Osteocyte (in vitro differentiated cells): ENCODE measurements around the gene ZW10. TPM values are rescaled to one million over a fixed set of nuclear protein-coding genes. Genes with fewer than 3 reads are reported as not detected.

Experiments
- DNase-seq: peaks from one replicate; pipeline ENCODE4 v3.0.0; 2021; ENCODE audit warnings: mixed read lengths; ENCODE audit not compliant: unreplicated experiment; ENCODE audit errors: extremely low spot score
- H3K27ac Mint-ChIP-seq: one replicate; pipeline ENCODE4 v1.8.0; 2021; ENCODE audit warnings: mild to moderate bottlenecking, mixed read lengths; ENCODE audit not compliant: unreplicated experiment
- H3K27me3 Mint-ChIP-seq: one replicate; pipeline ENCODE4 v1.8.0; 2021; ENCODE audit warnings: mixed read lengths; ENCODE audit not compliant: unreplicated experiment
- H3K36me3 Mint-ChIP-seq: one replicate; pipeline ENCODE4 v1.8.0; 2021; ENCODE audit warnings: mixed read lengths; ENCODE audit not compliant: unreplicated experiment
- H3K4me1 Mint-ChIP-seq: one replicate; pipeline ENCODE4 v1.8.0; 2021; ENCODE audit warnings: mixed read lengths; ENCODE audit not compliant: unreplicated experiment
- H3K4me3 Mint-ChIP-seq: one replicate; pipeline ENCODE4 v1.8.0; 2021; ENCODE audit warnings: mild to moderate bottlenecking, moderate library complexity, mixed read lengths; ENCODE audit not compliant: unreplicated experiment
- H3K9me3 Mint-ChIP-seq: one replicate; pipeline ENCODE4 v1.8.0; 2021; ENCODE audit warnings: mixed read lengths; ENCODE audit not compliant: unreplicated experiment
- CTCF ChIP-seq: fragments of 200-600 bp; sonication (generic); IDR thresholded peaks from 2 replicates; pipeline ENCODE4 v1.5.0; 2021; ENCODE audit warnings: antibody characterized with exemption, mild to moderate bottlenecking, moderate library complexity
- total RNA-seq: library from RNA; stranded (reverse); gene quantifications from 2 replicates; pipeline ENCODE4 v1.2.1, GENCODE V29; 2021

ZW10 gene
- total RNA-seq, 1 donor from 2014 or later = 14.7 TPM

DNA sequence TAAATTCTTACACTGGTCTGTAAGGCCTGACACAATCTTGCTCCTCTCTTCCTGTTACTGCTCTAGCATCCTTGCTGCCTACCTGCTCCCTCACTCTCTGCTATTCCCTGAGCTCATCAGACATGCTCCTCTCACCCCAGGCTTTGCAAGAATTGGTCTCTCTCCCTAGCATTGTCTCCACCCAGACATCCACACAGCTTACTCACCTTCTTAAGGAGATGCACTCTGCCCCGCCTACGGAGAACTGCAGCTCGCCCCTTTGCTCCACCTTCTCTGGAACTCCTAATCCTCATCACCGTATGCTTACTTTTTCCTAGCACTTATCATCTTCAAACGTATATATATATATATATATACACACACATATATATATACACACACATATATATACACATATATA, 44.0 kb downstream of the ZW10 start:
- H3K4me3 Mint-ChIP-seq = no peak overlapping the region
- no peak overlapping the region for H3K27ac Mint-ChIP-seq
- no peaks in the 10 kb centered on the region for H3K9me3 Mint-ChIP-seq
- DNase-seq = no peak
- no peak for TF ChIP-seq CTCF
- peaks cover 11% of the 10 kb centered on the region for H3K36me3 Mint-ChIP-seq
- peaks cover 18% of the 10 kb centered on the region for H3K4me1 Mint-ChIP-seq
- H3K27me3 Mint-ChIP-seq = no peaks in the 10 kb centered on the region

DNA sequence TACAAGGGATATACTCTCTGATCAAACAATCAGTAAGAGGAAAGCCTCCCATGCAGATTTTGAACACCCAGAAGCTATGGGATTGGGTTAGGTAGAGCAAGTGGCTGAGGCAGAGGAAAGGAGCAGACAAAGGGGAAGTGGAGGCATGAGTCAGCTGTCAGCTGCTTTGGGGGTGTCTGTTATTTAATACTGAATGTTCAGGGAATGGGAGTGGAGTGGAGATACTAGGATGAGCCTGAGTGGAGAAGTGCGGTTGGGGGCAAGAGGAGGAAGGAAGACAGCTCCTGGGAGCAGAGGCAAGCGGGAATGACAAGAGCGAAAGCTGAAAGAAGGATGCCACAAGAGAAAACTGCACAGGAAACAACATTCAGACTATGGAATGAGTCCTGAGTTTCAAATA, 44.7 kb downstream of the ZW10 start:
- no peak for DNase-seq
- no peak overlapping the region for H3K4me3 Mint-ChIP-seq
- TF ChIP-seq CTCF = no peak
- H3K36me3 Mint-ChIP-seq = peaks cover 6% of the 10 kb centered on the region
- H3K27ac Mint-ChIP-seq = peak overlapping the region; percentile 16
- no peaks in the 10 kb centered on the region for H3K27me3 Mint-ChIP-seq
- H3K9me3 Mint-ChIP-seq = no peaks in the 10 kb centered on the region
- H3K4me1 Mint-ChIP-seq = peaks cover 18% of the 10 kb centered on the region

- no peaks in the 10 kb centered on the region for H3K27me3 Mint-ChIP-seq
- no peaks in the 10 kb centered on the region for H3K9me3 Mint-ChIP-seq
- H3K36me3 Mint-ChIP-seq = no peaks in the 10 kb centered on the region
- H3K27ac Mint-ChIP-seq = no peak overlapping the region
- peaks cover 15% of the 10 kb centered on the region for H3K4me1 Mint-ChIP-seq
- DNase-seq = no peak
- H3K4me3 Mint-ChIP-seq = no peak overlapping the region
- TF ChIP-seq CTCF = no peak
Measured at GRCh38 chr11:113725913-113726312, 47.6 kb downstream of the ZW10 start.

GRCh38 chr11:113725407-113725806, 48.1 kb downstream of the ZW10 start:
- no peaks in the 10 kb centered on the region for H3K27me3 Mint-ChIP-seq
- no peak for TF ChIP-seq CTCF
- H3K36me3 Mint-ChIP-seq = peaks cover 4% of the 10 kb centered on the region
- DNase-seq = no peak
- no peak overlapping the region for H3K27ac Mint-ChIP-seq
- H3K4me1 Mint-ChIP-seq = peaks cover 10% of the 10 kb centered on the region
- no peak overlapping the region for H3K4me3 Mint-ChIP-seq
- no peaks in the 10 kb centered on the region for H3K9me3 Mint-ChIP-seq

GRCh38 chr11:113724778-113725177, 48.7 kb downstream of the ZW10 start:
- H3K4me1 Mint-ChIP-seq = peaks cover 5% of the 10 kb centered on the region
- H3K27me3 Mint-ChIP-seq = no peaks in the 10 kb centered on the region
- no peak for DNase-seq
- peaks cover 4% of the 10 kb centered on the region for H3K36me3 Mint-ChIP-seq
- no peak for TF ChIP-seq CTCF
- H3K9me3 Mint-ChIP-seq = no peaks in the 10 kb centered on the region
- no peak overlapping the region for H3K4me3 Mint-ChIP-seq
- no peak overlapping the region for H3K27ac Mint-ChIP-seq
